Measurements from ENCODE around the gene PALMD. TPM values are rescaled to one million over a fixed set of nuclear protein-coding genes. Genes with fewer than 3 reads are reported as not detected.

The PALMD gene
- total and polyA plus RNA-seq, 2 donors (not counting 1 experiment from before 2014, with no cell fraction given), result not detected

DNA sequence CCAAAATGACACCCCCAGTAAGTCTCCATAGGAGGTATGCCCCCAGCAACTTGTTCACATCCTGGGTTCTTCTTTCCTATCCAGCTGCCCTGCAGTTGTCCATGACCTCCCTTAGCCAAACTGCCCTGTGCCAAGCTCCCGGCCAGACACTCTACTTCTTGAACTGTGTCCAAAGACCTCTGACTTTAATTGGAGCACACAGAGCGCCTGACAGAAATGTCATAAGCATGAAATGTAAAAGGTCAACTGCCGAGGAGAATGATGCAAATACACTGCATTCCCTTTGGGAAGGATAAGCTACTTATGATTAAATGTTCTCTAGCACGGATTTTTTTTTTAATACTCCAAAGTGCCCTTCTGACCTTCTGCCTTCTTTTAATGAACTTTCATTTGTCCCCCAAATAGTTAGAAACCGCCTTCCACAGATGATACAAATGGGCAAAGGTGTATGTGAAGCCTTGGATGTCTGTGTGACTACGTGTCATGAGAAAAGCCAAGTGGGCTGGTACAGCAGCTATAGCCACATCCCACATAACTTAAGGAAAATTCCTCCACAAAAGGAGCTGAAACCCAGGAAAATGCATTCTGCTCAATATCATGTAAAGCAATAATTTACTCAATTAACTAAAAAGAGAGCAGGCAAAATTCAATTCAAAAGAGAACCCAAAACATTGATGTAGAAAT is 26.8 kb downstream of the PALMD start:
- TF ChIP-seq EZH2 (IDR thresholded peaks at IDR 0.05; ENCODE audit: borderline replicate concordance, insufficient read depth, low read depth, low read length, poor library complexity, severe bottlenecking), result no peak
- TF ChIP-seq, protein P1, sequence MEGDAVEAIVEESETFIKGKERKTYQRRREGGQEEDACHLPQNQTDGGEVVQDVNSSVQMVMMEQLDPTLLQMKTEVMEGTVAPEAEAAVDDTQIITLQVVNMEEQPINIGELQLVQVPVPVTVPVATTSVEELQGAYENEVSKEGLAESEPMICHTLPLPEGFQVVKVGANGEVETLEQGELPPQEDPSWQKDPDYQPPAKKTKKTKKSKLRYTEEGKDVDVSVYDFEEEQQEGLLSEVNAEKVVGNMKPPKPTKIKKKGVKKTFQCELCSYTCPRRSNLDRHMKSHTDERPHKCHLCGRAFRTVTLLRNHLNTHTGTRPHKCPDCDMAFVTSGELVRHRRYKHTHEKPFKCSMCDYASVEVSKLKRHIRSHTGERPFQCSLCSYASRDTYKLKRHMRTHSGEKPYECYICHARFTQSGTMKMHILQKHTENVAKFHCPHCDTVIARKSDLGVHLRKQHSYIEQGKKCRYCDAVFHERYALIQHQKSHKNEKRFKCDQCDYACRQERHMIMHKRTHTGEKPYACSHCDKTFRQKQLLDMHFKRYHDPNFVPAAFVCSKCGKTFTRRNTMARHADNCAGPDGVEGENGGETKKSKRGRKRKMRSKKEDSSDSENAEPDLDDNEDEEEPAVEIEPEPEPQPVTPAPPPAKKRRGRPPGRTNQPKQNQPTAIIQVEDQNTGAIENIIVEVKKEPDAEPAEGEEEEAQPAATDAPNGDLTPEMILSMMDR (IDR thresholded peaks at IDR 0.05), result no peak
- H3K27ac Mint-ChIP-seq, result no peak overlapping the region
- no peak overlapping the region for H3K9ac ChIP-seq (ENCODE audit: low read length)
- no peak overlapping the region for H3K4me3 ChIP-seq (ENCODE audit: control extremely low read depth in 1 of 5, extremely low read depth in 1 of 5, insufficient read depth in 1 of 5, low read depth in 2 of 5, low read length in 4 of 5)
- peaks cover 0 to 7% (median 3%) of the 10 kb centered on the region in 4 experiments for H3K27me3 ChIP-seq (replicated peaks in 1 of 4; ENCODE audit: control extremely low read depth in 1 of 4, control insufficient read depth in 3 of 4, insufficient read depth in 4 of 4, low read length in 3 of 4)
- H3K36me3 ChIP-seq (replicated peaks in 1 of 2; ENCODE audit: control extremely low read depth in 1 of 2, control insufficient read depth in 1 of 2, extremely low read depth in 1 of 2, insufficient read depth in 2 of 2, low read length in 1 of 2), result no peaks in the 10 kb centered on the region
- POLR2A ChIA-PET, result no interaction called here
- no peaks in the 10 kb centered on the region for H3K4me1 ChIP-seq (ENCODE audit: control insufficient read depth in 2 of 2, insufficient read depth in 2 of 2, low read length in 2 of 2)
- no peak overlapping the region for H3K4me2 ChIP-seq (replicated peaks; ENCODE audit: low read depth, low read length, poor library complexity, severe bottlenecking)
- H4K20me1 ChIP-seq (ENCODE audit: control insufficient read depth, insufficient read depth, low read length, poor library complexity, severe bottlenecking), result no peaks in the 10 kb centered on the region
- no peaks in the 10 kb centered on the region for H3K79me2 ChIP-seq (ENCODE audit: control insufficient read depth, insufficient read depth, low read length)
- WGBS (ENCODE audit: insufficient coverage), result 100% methylated on average over 2 of the region's 6 CpGs
- H3K27ac ChIP-seq (ENCODE audit: low read length in 2 of 2), result no peak overlapping the region
- intact Hi-C loops (cut with micrococcal nuclease), result no loop called here
- H3K27me3 Mint-ChIP-seq, result peaks cover 27% of the 10 kb centered on the region
- H3K9me3 ChIP-seq (ENCODE audit: control extremely low read depth in 1 of 3, control insufficient read depth in 2 of 3, insufficient read depth in 1 of 3, low read length in 2 of 3), result peaks cover 0 to 1% (median 0%) of the 10 kb centered on the region in 3 donors
- no peak overlapping the region for H2AFZ ChIP-seq (ENCODE audit: insufficient read depth, low read depth, low read length, poor library complexity, severe bottlenecking)
- ATAC-seq (ENCODE audit: low read depth) (no peak), DNase-seq (no peak)
- no peaks in the 10 kb centered on the region for H3K9me3 Mint-ChIP-seq (ENCODE audit: insufficient read depth)
- no peak overlapping the region for H3K4me3 Mint-ChIP-seq
- H3K4me1 Mint-ChIP-seq, result no peaks in the 10 kb centered on the region
- CTCF ChIA-PET, result interaction anchor here (2.4 kb wide), 1 partner anchor 12 kb away, joined by 7 read pairs; no protein-coding TSS in a partner anchor

DNA sequence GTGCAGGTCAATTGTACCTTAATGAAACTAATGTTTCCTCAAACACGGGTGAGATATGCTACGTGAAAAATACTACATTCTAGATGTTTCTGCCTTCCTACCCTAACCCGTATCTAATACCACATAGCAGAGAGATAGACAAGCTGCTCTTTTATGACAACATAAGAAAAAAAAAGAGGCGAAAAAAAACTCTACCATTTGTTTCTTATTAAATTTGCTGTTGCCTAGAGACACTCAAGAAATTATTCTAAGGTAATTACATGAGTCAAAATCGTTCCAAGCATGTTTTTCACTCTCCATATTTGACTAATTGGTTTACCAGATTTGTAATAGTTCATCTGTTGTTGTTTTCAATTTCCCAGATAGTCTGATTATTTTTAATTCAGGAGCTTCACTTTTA is 27.4 kb downstream of the PALMD start:
- ATAC-seq (ENCODE audit: low read depth) (no peak), DNase-seq (no peak)
- Histone ChIP-seq H2AFZ (ENCODE audit: insufficient read depth, low read depth, low read length, poor library complexity, severe bottlenecking) (no peak overlapping the region), H3K27ac (ENCODE audit: low read length in 2 of 2) (no peak overlapping the region), H3K4me2 (replicated peaks; ENCODE audit: low read depth, low read length, poor library complexity, severe bottlenecking) (no peak overlapping the region), H3K79me2 (ENCODE audit: control insufficient read depth, insufficient read depth, low read length) (no peaks in the 10 kb centered on the region), H3K4me3 (ENCODE audit: control extremely low read depth in 1 of 5, extremely low read depth in 1 of 5, insufficient read depth in 1 of 5, low read depth in 2 of 5, low read length in 4 of 5) (no peak overlapping the region), H3K9ac (ENCODE audit: low read length) (no peak overlapping the region), H3K36me3 (replicated peaks in 1 of 2; ENCODE audit: control extremely low read depth in 1 of 2, control insufficient read depth in 1 of 2, extremely low read depth in 1 of 2, insufficient read depth in 2 of 2, low read length in 1 of 2) (no peaks in the 10 kb centered on the region), H3K4me1 (ENCODE audit: control insufficient read depth in 2 of 2, insufficient read depth in 2 of 2, low read length in 2 of 2) (no peaks in the 10 kb centered on the region), H3K27me3 (replicated peaks in 1 of 4; ENCODE audit: control extremely low read depth in 1 of 4, control insufficient read depth in 3 of 4, insufficient read depth in 4 of 4, low read length in 3 of 4) (peaks cover 0 to 7% (median 3%) of the 10 kb centered on the region in 4 experiments), H3K9me3 (ENCODE audit: control extremely low read depth in 1 of 3, control insufficient read depth in 2 of 3, insufficient read depth in 1 of 3, low read length in 2 of 3) (peaks cover 0 to 1% (median 0%) of the 10 kb centered on the region in 3 donors), H4K20me1 (ENCODE audit: control insufficient read depth, insufficient read depth, low read length, poor library complexity, severe bottlenecking) (no peaks in the 10 kb centered on the region)
- ChIA-PET CTCF (interaction anchor here (2.4 kb wide), 1 partner anchor 12 kb away, joined by 7 read pairs; no protein-coding TSS in a partner anchor), POLR2A (no interaction called here)
- peaks cover 25% of the 10 kb centered on the region for H3K27me3 Mint-ChIP-seq
- WGBS (ENCODE audit: insufficient coverage), result 94% methylated on average over 2 of the region's 5 CpGs
- intact Hi-C loops (cut with micrococcal nuclease), result no loop called here
- H3K9me3 Mint-ChIP-seq (ENCODE audit: insufficient read depth), result no peaks in the 10 kb centered on the region
- no peak overlapping the region for H3K4me3 Mint-ChIP-seq
- TF ChIP-seq, protein P1 (IDR thresholded peaks at IDR 0.05), result no peak
- no peak for TF ChIP-seq EZH2 (IDR thresholded peaks at IDR 0.05; ENCODE audit: borderline replicate concordance, insufficient read depth, low read depth, low read length, poor library complexity, severe bottlenecking)
- H3K4me1 Mint-ChIP-seq, result no peaks in the 10 kb centered on the region
- H3K27ac Mint-ChIP-seq, result no peak overlapping the region
